Transverse colon (tissue), 4 donors: ENCODE results near the gene H19.

ENCODE experiments used
- CTCF ChIP-seq, 5 experiments: fragments of 200-600 bp in 3 of 5; fragments of 450-650 bp in 2 of 5; sonication (generic) in 3 of 5; IDR thresholded peaks; 1 replicate in 2 of 5; 2 replicates in 3 of 5; pipeline ENCODE4 v1.5.1; 2016 to 2017; ENCODE audit warnings: antibody characterized with exemption in 5 of 5, inconsistent platforms in 3 of 5, mild to moderate bottlenecking in 2 of 5, moderate library complexity in 1 of 5
- POLR2A ChIP-seq: fragments of 450-650 bp; IDR thresholded peaks from one replicate; pipeline ENCODE4 v1.6.1; 2016; ENCODE audit warnings: antibody characterized with exemption, mild to moderate bottlenecking, moderate library complexity
- POLR2AphosphoS5 ChIP-seq, 3 donors: sonication (generic); formaldehyde crosslinking; IDR thresholded peaks; one replicate each; pipeline ENCODE4 v1.6.1; 2016; ENCODE audit warnings: antibody characterized with exemption in 3 of 3

DNA sequence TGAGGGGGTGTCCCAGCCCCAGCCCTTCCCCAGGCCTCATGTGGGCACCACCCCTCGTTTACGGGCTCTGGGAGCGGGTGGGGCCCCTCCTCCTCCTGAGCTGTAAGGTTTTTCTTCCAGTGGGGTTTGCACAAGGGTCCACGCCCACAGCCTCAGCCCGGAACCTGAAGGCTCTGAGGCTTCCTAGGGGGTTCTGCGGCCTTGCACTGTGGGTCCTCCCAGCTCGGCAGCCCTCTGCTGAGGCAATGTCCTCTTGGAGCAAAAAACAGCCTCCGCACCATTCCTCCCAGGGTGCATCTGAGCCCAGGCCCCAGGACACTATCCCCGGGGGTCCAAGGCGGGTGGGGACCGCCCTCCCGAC is 14.1 kb downstream of the H19 start:
- no peak for TF ChIP-seq POLR2AphosphoS5 (IDR thresholded peaks at IDR 0.05)
- TF ChIP-seq CTCF (IDR thresholded peaks at IDR 0.05), result no peak
- no peak for TF ChIP-seq POLR2A
